ENCODE data around the gene CDH20.

- no peak for TF ChIP-seq CTCF (conservative IDR thresholded peaks at IDR 0.05; ENCODE audit: low read length)
- TF ChIP-seq EZH2phosphoT487 (IDR thresholded peaks at IDR 0.05; ENCODE audit: borderline replicate concordance, low read depth, low read length) = no peak
Measured at GRCh38 chr18:61285777-61286176, 47.5 kb upstream of the CDH20 start.
